ENCODE measurements around the gene SLC6A9. TPM values are rescaled to one million over a fixed set of nuclear protein-coding genes. Genes with fewer than 3 reads are reported as not detected.

The SLC6A9 gene
- total and polyA plus RNA-seq, 2 donors (not counting 1 experiment from before 2014, with no cell fraction given) = 0.28 to 5.5 TPM

DNA sequence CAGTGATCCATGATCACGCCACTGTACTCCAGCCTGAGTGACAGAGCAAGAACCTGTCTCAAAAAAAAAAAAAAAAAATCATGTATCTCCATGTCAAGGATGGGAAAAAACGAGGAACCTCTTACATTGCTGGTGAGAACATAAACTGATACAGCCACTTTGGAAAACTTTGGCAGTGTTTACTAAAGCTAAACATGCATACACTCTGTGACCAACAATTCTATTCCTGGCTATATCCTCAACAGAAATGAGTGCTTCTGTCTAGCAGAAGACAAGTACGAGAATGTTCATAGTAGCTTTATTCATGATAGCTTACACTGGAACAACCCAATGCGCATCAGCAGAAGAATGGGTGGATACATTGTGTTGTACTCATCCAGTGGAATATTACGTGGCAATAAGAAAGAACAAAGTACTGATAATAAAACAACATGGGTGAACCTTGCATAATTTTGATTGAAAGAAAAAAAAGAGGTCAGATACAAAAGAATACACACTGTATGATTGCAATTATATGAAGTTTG, 31.5 kb upstream of the SLC6A9 start:
- H3K4me1 ChIP-seq (ENCODE audit: control insufficient read depth in 2 of 2, insufficient read depth in 2 of 2, low read length in 2 of 2) = peaks cover 8% of the 10 kb centered on the region in 2 donors
- intact Hi-C loops (cut with micrococcal nuclease) = no loop called here
- H3K4me3 Mint-ChIP-seq = no peak overlapping the region
- H3K9ac ChIP-seq (ENCODE audit: low read length) = no peak overlapping the region
- no peaks in the 10 kb centered on the region for H4K20me1 ChIP-seq (ENCODE audit: control insufficient read depth, insufficient read depth, low read length, poor library complexity, severe bottlenecking)
- no peaks in the 10 kb centered on the region for H3K9me3 Mint-ChIP-seq (ENCODE audit: insufficient read depth)
- no peak overlapping the region for H3K4me3 ChIP-seq (ENCODE audit: control extremely low read depth in 1 of 5, extremely low read depth in 1 of 5, insufficient read depth in 1 of 5, low read depth in 2 of 5, low read length in 4 of 5)
- no peak overlapping the region for H2AFZ ChIP-seq (ENCODE audit: insufficient read depth, low read depth, low read length, poor library complexity, severe bottlenecking)
- ChIA-PET CTCF (interaction anchor here (1.0 kb wide), 1 partner anchor 15 kb away, joined by 4 read pairs; no protein-coding TSS in a partner anchor), POLR2A (no interaction called here)
- no peak overlapping the region for H3K27ac Mint-ChIP-seq
- no peaks in the 10 kb centered on the region for H3K36me3 ChIP-seq (replicated peaks in 1 of 2; ENCODE audit: control extremely low read depth in 1 of 2, control insufficient read depth in 1 of 2, extremely low read depth in 1 of 2, insufficient read depth in 2 of 2, low read length in 1 of 2)
- H3K27me3 ChIP-seq (replicated peaks in 1 of 4; ENCODE audit: control extremely low read depth in 1 of 4, control insufficient read depth in 3 of 4, insufficient read depth in 4 of 4, low read length in 3 of 4) = no peaks in the 10 kb centered on the region
- ATAC-seq (ENCODE audit: low read depth) (no peak), DNase-seq (no peak)
- H3K27me3 Mint-ChIP-seq = no peaks in the 10 kb centered on the region
- WGBS (ENCODE audit: insufficient coverage) = 83% methylated on average over 1 of the region's 5 CpGs
- TF ChIP-seq, protein P1, sequence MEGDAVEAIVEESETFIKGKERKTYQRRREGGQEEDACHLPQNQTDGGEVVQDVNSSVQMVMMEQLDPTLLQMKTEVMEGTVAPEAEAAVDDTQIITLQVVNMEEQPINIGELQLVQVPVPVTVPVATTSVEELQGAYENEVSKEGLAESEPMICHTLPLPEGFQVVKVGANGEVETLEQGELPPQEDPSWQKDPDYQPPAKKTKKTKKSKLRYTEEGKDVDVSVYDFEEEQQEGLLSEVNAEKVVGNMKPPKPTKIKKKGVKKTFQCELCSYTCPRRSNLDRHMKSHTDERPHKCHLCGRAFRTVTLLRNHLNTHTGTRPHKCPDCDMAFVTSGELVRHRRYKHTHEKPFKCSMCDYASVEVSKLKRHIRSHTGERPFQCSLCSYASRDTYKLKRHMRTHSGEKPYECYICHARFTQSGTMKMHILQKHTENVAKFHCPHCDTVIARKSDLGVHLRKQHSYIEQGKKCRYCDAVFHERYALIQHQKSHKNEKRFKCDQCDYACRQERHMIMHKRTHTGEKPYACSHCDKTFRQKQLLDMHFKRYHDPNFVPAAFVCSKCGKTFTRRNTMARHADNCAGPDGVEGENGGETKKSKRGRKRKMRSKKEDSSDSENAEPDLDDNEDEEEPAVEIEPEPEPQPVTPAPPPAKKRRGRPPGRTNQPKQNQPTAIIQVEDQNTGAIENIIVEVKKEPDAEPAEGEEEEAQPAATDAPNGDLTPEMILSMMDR (IDR thresholded peaks at IDR 0.05) = no peak
- no peak for TF ChIP-seq EZH2 (IDR thresholded peaks at IDR 0.05; ENCODE audit: borderline replicate concordance, insufficient read depth, low read depth, low read length, poor library complexity, severe bottlenecking)
- H3K27ac ChIP-seq (ENCODE audit: low read length in 2 of 2) = no peak overlapping the region
- H3K4me1 Mint-ChIP-seq = peaks cover 10% of the 10 kb centered on the region
- no peaks in the 10 kb centered on the region for H3K9me3 ChIP-seq (ENCODE audit: control extremely low read depth in 1 of 3, control insufficient read depth in 2 of 3, insufficient read depth in 1 of 3, low read length in 2 of 3)
- no peak overlapping the region for H3K4me2 ChIP-seq (replicated peaks; ENCODE audit: low read depth, low read length, poor library complexity, severe bottlenecking)
- H3K79me2 ChIP-seq (ENCODE audit: control insufficient read depth, insufficient read depth, low read length) = no peaks in the 10 kb centered on the region

DNA sequence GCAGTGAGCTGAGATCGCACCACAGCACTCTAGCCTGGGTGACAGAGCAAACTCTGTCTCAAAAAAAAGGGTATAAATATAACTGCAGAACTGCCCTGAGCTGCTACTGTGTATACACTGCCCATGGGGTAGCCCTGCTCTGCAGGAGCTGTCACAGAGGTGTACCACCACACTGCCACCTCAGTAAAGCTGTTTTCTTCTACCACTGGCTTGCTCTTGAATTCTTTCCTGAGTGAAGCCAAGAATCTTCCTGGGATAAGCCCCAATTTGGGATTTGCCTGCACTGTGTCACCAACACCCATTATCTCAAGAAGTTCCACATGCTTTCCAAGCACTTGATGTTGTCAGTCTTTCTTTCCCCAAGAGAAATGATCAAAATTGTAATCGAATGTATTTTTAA, 30.6 kb upstream of the SLC6A9 start:
- no peak for ATAC-seq (ENCODE audit: low read depth)
- TF ChIP-seq, protein P1 (IDR thresholded peaks at IDR 0.05) = no peak
- TF ChIP-seq EZH2 (IDR thresholded peaks at IDR 0.05; ENCODE audit: borderline replicate concordance, insufficient read depth, low read depth, low read length, poor library complexity, severe bottlenecking) = no peak

More for the DNA sequence above, 30.6 kb upstream of the SLC6A9 start:
- H3K27me3 ChIP-seq (replicated peaks in 1 of 4; ENCODE audit: control extremely low read depth in 1 of 4, control insufficient read depth in 3 of 4, insufficient read depth in 4 of 4, low read length in 3 of 4) = no peaks in the 10 kb centered on the region
- Mint-ChIP-seq H3K27me3 (peaks cover 4% of the 10 kb centered on the region), H3K9me3 (ENCODE audit: insufficient read depth) (no peaks in the 10 kb centered on the region), H3K4me3 (no peak overlapping the region), H3K27ac (no peak overlapping the region), H3K4me1 (peaks cover 2% of the 10 kb centered on the region)
- DNase-seq = no peak
- no peak overlapping the region for H3K4me2 ChIP-seq (replicated peaks; ENCODE audit: low read depth, low read length, poor library complexity, severe bottlenecking)
- H3K4me1 ChIP-seq (ENCODE audit: control insufficient read depth in 2 of 2, insufficient read depth in 2 of 2, low read length in 2 of 2) = no peaks in the 10 kb centered on the region
- 100% methylated on average over 1 of the region's 2 CpGs for WGBS (ENCODE audit: insufficient coverage)
- no peak overlapping the region for H2AFZ ChIP-seq (ENCODE audit: insufficient read depth, low read depth, low read length, poor library complexity, severe bottlenecking)
- H3K36me3 ChIP-seq (replicated peaks in 1 of 2; ENCODE audit: control extremely low read depth in 1 of 2, control insufficient read depth in 1 of 2, extremely low read depth in 1 of 2, insufficient read depth in 2 of 2, low read length in 1 of 2) = no peaks in the 10 kb centered on the region
- ChIA-PET CTCF (no interaction called here), POLR2A (no interaction called here)
- no peaks in the 10 kb centered on the region for H3K9me3 ChIP-seq (ENCODE audit: control extremely low read depth in 1 of 3, control insufficient read depth in 2 of 3, insufficient read depth in 1 of 3, low read length in 2 of 3)
- intact Hi-C loops (cut with micrococcal nuclease) = no loop called here
- no peak overlapping the region for H3K9ac ChIP-seq (ENCODE audit: low read length)
- no peaks in the 10 kb centered on the region for H4K20me1 ChIP-seq (ENCODE audit: control insufficient read depth, insufficient read depth, low read length, poor library complexity, severe bottlenecking)
- H3K27ac ChIP-seq (ENCODE audit: low read length in 2 of 2) = no peak overlapping the region
- H3K4me3 ChIP-seq (ENCODE audit: control extremely low read depth in 1 of 5, extremely low read depth in 1 of 5, insufficient read depth in 1 of 5, low read depth in 2 of 5, low read length in 4 of 5) = no peak overlapping the region
- H3K79me2 ChIP-seq (ENCODE audit: control insufficient read depth, insufficient read depth, low read length) = no peaks in the 10 kb centered on the region

Measured in B cell (primary cell).